ENCODE measurements around the gene GGT1.
"Not testable (repeated sequence)": the region's sequence is repeated elsewhere in the genome, so short reads cannot be mapped to it uniquely, and the experiment has no call there.

Gene GGT1

DNA sequence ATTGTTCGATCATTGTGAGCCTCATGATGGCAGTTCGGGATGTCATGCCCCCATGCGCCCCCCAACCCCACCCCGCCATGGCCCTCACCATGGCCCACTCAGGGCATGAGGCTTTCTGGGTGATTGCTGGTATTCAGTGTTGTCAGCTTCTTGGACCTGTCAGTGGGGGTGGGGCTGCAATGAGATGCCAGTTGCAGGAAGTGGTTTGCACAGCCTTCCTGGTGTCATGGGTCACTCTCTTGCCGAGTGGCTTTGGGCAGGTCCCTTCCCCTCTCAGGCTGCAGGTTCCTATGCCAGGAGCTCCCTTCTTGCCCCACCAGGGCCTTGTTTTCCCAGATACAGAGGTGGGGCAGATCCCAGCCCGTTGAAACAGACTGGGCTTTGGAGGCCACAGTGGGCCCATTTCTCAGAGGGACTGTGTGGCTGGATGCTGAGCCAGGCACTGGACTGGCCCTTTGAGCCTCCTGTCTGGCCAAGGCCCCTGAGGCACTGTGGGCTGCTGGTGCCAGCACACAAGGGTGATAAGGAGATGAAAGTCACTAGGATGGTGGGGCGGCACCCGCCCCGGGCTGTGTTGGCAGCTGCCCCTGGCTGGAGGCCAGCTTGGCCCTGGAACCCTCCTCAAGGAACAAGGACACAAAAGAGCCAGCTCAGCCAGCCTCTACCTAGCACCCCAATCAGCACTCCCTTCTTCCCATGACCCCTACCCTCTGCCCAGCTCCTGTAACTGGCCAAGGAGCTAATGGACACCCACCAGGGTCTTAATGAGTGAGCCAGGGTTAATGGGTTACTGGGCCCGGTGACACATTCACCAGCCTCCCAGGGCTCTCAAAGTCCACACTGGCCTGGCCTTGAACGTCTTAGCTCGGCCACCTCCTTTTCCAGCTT is 1.5 kb upstream of the GGT1 start:
- no peaks in the 10 kb centered on the region for H3K9me3 ChIP-seq (ENCODE audit: insufficient read depth, low read depth, low read length)
- peaks cover 4% of the 10 kb centered on the region; the same call in 1 of the 2 replicates for H3F3A ChIP-seq (ENCODE audit: low read depth)
- no peaks in the 10 kb centered on the region for H3K27me3 ChIP-seq (ENCODE audit: insufficient read depth, low read length, poor library complexity, severe bottlenecking)
- no peaks in the 10 kb centered on the region for H3K9me2 ChIP-seq (replicated peaks; ENCODE audit: low read depth, low read length)
- H3K4me1 ChIP-seq (ENCODE audit: insufficient read depth, low read length, poor library complexity, severe bottlenecking): peaks cover 54% of the 10 kb centered on the region
- H3K4me3 ChIP-seq (ENCODE audit: low read length, poor library complexity, severe bottlenecking): peak overlapping the region; percentile 54
- no peaks in the 10 kb centered on the region for H4K20me1 ChIP-seq (ENCODE audit: insufficient read depth, low read length, poor library complexity, severe bottlenecking)
- no peak for TF ChIP-seq EZH2phosphoT487 (IDR thresholded peaks at IDR 0.05; ENCODE audit: borderline replicate concordance)
- TF ChIP-seq, protein P1, sequence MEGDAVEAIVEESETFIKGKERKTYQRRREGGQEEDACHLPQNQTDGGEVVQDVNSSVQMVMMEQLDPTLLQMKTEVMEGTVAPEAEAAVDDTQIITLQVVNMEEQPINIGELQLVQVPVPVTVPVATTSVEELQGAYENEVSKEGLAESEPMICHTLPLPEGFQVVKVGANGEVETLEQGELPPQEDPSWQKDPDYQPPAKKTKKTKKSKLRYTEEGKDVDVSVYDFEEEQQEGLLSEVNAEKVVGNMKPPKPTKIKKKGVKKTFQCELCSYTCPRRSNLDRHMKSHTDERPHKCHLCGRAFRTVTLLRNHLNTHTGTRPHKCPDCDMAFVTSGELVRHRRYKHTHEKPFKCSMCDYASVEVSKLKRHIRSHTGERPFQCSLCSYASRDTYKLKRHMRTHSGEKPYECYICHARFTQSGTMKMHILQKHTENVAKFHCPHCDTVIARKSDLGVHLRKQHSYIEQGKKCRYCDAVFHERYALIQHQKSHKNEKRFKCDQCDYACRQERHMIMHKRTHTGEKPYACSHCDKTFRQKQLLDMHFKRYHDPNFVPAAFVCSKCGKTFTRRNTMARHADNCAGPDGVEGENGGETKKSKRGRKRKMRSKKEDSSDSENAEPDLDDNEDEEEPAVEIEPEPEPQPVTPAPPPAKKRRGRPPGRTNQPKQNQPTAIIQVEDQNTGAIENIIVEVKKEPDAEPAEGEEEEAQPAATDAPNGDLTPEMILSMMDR (conservative IDR thresholded peaks at IDR 0.05; ENCODE audit: low read length): no peak
- peak overlapping the region; percentile 74 for H3K4me2 ChIP-seq (ENCODE audit: low read depth, low read length, poor library complexity, severe bottlenecking)
- peak overlapping the region; percentile 65 for H3K9ac ChIP-seq (ENCODE audit: low read depth, low read length, poor library complexity, severe bottlenecking)
- H3K36me3 ChIP-seq (ENCODE audit: insufficient read depth, low read length): no peaks in the 10 kb centered on the region
- no peak overlapping the region for H2AFZ ChIP-seq (ENCODE audit: low read length)
- no peaks in the 10 kb centered on the region for H3K79me2 ChIP-seq (ENCODE audit: insufficient read depth, low read length)

DNA sequence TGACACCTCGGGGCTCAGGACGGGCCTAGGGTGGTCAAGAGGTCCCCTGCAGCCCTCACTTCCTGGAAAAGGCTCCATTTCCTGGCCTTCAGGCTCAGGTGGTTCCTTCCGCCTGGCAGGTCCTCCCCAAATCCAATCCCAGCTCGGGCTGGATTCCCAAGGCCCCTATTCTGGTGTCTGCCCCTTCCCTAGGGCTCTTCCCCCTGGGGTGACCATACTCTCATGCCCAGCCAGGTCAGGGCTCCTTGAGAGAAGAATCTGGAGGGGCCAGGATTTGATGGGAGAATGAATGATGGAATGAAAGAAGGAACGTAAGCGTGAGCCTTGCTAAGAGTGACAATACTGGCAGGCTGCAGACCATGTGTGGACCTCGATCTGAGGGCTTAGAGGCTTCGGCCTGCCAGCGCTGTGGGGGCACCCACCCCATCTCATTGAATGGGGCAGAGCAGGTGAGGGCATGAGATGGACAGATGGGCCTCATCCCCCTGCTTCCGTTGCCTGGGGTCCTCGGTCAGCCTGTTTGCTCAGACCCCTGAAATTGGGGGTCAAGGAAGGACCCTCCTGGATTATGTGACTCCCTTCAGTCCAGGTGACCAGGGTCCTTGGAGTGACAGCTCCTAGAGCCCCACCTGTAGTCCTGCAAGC is 766 bp upstream of the GGT1 start:
- not testable (repeated sequence) for H3K9me2 ChIP-seq (replicated peaks; ENCODE audit: low read depth, low read length); H3K27me3 ChIP-seq (ENCODE audit: insufficient read depth, low read length, poor library complexity, severe bottlenecking); H3K9me3 ChIP-seq (ENCODE audit: insufficient read depth, low read depth, low read length); H4K20me1 ChIP-seq (ENCODE audit: insufficient read depth, low read length, poor library complexity, severe bottlenecking); H3K79me2 ChIP-seq (ENCODE audit: insufficient read depth, low read length); H2AFZ ChIP-seq (ENCODE audit: low read length); H3K36me3 ChIP-seq (ENCODE audit: insufficient read depth, low read length); H3F3A ChIP-seq (ENCODE audit: low read depth); H3K4me3 ChIP-seq (ENCODE audit: low read length, poor library complexity, severe bottlenecking)
- H3K9ac ChIP-seq (ENCODE audit: low read depth, low read length, poor library complexity, severe bottlenecking): peak overlapping the region; percentile 65
- H3K4me2 ChIP-seq (ENCODE audit: low read depth, low read length, poor library complexity, severe bottlenecking): peak overlapping the region; percentile 90
- peaks cover 54% of the 10 kb centered on the region for H3K4me1 ChIP-seq (ENCODE audit: insufficient read depth, low read length, poor library complexity, severe bottlenecking)

DNA sequence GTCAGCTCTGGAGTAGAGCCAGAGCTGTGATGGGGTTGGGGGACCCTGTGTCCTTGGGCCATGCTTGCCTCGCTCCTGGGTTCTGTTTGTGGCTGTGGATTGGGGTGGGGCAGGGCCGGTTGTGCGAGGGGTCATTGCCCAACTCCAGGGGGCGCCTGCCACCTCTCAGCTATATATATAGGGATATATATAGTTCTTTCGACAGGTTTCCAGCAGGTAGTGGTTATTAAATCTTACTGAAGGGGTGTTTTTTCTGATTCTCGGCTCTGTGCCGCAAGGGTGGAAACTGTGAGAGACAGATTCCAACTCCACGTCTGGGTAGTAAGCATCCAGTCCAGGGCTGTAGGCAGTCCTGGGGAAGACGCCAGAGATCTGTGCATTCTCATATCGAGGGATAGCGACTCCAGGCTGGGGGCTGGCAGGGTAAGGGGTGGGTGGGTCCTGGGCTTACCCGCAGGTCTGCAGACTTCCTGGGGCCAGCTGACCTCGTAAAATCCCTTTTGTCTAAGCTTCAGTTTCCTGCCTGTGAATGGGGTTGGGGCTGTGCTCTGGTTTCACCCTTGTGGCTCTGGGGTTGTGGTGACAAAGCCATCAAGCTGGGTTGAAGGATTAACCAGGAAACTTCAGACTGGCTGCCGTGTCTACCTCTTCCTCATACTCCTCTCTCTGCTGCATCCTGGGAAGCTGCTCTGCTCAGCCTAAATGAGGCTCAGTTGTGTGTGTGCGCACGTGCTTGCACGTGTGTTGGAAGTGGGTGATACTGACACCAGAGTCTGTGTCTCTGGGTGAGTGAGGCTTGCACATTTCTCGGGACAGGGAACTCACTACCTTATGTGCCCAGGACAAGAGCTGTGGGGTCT is 1.0 kb downstream of the GGT1 start:
- TF ChIP-seq, protein P1 (conservative IDR thresholded peaks at IDR 0.05; ENCODE audit: low read length): peak; percentile 43
- H3K9me3 ChIP-seq (ENCODE audit: insufficient read depth, low read depth, low read length); H3K36me3 ChIP-seq (ENCODE audit: insufficient read depth, low read length); H4K20me1 ChIP-seq (ENCODE audit: insufficient read depth, low read length, poor library complexity, severe bottlenecking); H3F3A ChIP-seq (ENCODE audit: low read depth); H3K79me2 ChIP-seq (ENCODE audit: insufficient read depth, low read length); H3K9me2 ChIP-seq (replicated peaks; ENCODE audit: low read depth, low read length); H3K27me3 ChIP-seq (ENCODE audit: insufficient read depth, low read length, poor library complexity, severe bottlenecking); H2AFZ ChIP-seq (ENCODE audit: low read length): not testable (repeated sequence)
- Histone ChIP-seq H3K9ac (ENCODE audit: low read depth, low read length, poor library complexity, severe bottlenecking) (peak overlapping the region; percentile 65), H3K4me3 (ENCODE audit: low read length, poor library complexity, severe bottlenecking) (peak overlapping the region; percentile 72), H3K4me2 (ENCODE audit: low read depth, low read length, poor library complexity, severe bottlenecking) (peak overlapping the region; percentile 90), H3K4me1 (ENCODE audit: insufficient read depth, low read length, poor library complexity, severe bottlenecking) (peaks cover 44% of the 10 kb centered on the region)

DNA sequence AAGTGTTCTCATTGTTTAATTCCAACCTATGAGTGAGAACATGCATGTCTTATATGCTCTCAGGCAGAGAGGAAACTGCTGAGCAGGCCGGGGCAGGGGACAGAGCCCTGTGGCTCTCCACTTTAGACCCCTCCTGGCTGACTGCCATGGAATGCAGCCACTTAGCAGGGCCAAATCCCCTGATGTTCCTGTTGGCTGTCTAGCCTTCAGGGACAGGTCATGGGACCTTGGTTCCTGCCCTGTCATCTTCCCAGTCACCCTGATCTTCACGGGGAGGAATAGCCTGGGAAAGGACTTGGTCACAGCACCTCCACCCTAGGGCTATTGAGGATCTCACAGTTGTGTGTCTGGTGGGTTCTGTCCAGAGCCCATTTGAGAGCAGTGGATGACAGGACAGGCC is 3.3 kb downstream of the GGT1 start:
- not testable (repeated sequence) for H3K4me2 ChIP-seq (ENCODE audit: low read depth, low read length, poor library complexity, severe bottlenecking); H3K9me2 ChIP-seq (replicated peaks; ENCODE audit: low read depth, low read length); H3K27me3 ChIP-seq (ENCODE audit: insufficient read depth, low read length, poor library complexity, severe bottlenecking); H2AFZ ChIP-seq (ENCODE audit: low read length); H4K20me1 ChIP-seq (ENCODE audit: insufficient read depth, low read length, poor library complexity, severe bottlenecking); H3K9ac ChIP-seq (ENCODE audit: low read depth, low read length, poor library complexity, severe bottlenecking); H3F3A ChIP-seq (ENCODE audit: low read depth); H3K4me3 ChIP-seq (ENCODE audit: low read length, poor library complexity, severe bottlenecking); H3K36me3 ChIP-seq (ENCODE audit: insufficient read depth, low read length); H3K9me3 ChIP-seq (ENCODE audit: insufficient read depth, low read depth, low read length); H3K79me2 ChIP-seq (ENCODE audit: insufficient read depth, low read length)
- peaks cover 29% of the 10 kb centered on the region for H3K4me1 ChIP-seq (ENCODE audit: insufficient read depth, low read length, poor library complexity, severe bottlenecking)

DNA sequence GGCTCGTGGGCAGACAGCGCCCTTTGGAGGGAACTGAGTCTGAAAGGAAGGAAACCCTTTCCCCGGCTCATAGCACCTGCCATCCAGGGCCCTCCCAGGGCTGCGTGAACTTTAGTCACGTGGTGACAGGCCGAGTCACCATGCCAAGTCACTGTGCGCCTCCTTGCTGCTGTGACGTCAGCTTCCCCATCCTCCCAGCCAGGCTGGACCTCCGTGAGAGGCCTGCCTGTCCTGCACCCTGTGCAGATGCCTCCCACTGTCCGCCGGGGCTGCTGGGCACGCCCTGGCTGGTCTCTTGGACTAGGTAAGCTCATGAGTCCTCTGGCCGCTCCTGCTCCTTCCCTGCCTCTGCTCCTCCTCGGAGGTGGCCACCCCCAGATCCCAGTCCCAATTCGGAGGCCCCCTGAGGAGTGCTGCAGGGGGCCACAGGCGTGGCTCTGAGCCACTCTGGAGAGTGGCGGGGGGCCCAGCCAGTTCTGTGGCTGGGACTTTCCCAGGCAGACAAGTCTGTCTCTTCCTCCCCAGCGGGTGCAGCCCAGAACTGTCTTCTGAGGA is 4.5 kb downstream of the GGT1 start:
- H3K36me3 ChIP-seq (ENCODE audit: insufficient read depth, low read length); H3F3A ChIP-seq (ENCODE audit: low read depth); H2AFZ ChIP-seq (ENCODE audit: low read length); H3K79me2 ChIP-seq (ENCODE audit: insufficient read depth, low read length); H3K9ac ChIP-seq (ENCODE audit: low read depth, low read length, poor library complexity, severe bottlenecking); H3K9me3 ChIP-seq (ENCODE audit: insufficient read depth, low read depth, low read length); H3K4me3 ChIP-seq (ENCODE audit: low read length, poor library complexity, severe bottlenecking); H3K9me2 ChIP-seq (replicated peaks; ENCODE audit: low read depth, low read length); H3K4me2 ChIP-seq (ENCODE audit: low read depth, low read length, poor library complexity, severe bottlenecking); H4K20me1 ChIP-seq (ENCODE audit: insufficient read depth, low read length, poor library complexity, severe bottlenecking); H3K27me3 ChIP-seq (ENCODE audit: insufficient read depth, low read length, poor library complexity, severe bottlenecking): not testable (repeated sequence)
- peaks cover 18% of the 10 kb centered on the region for H3K4me1 ChIP-seq (ENCODE audit: insufficient read depth, low read length, poor library complexity, severe bottlenecking)
